SU-DHL-6 (cell line): Measurements from ENCODE around the gene COL27A1.

ENCODE experiments used
- H2AFZ ChIP-seq: fragments of 200-600 bp; sonication (generic); 2 replicates; pipeline ENCODE4 v1.6.1; 2014; ENCODE audit warnings: low read depth, mild to moderate bottlenecking, moderate library complexity, mixed read lengths, antibody characterized with exemption, low read length; ENCODE audit not compliant: severe bottlenecking
- H3F3A ChIP-seq: fragments of 200-600 bp; shearing (Covaris generic); 2 replicates; pipeline ENCODE4 v1.6.0; 2016; ENCODE audit warnings: antibody characterized with exemption, mild to moderate bottlenecking; ENCODE audit not compliant: insufficient read depth
- H3K27ac ChIP-seq: fragments of 200-600 bp; sonication (generic); 2 replicates; pipeline ENCODE4 v1.5.1; 2016; ENCODE audit warnings: low read depth, mild to moderate bottlenecking, low read length, moderate library complexity, mixed read lengths
- H3K27me3 ChIP-seq: fragments of 200-600 bp; sonication (generic), shearing (Covaris generic); 2 replicates; pipeline ENCODE4 v1.6.0; 2014; ENCODE audit warnings: mild to moderate bottlenecking, low read length
- H3K36me3 ChIP-seq: fragments of 200-600 bp; sonication (generic); 2 replicates; pipeline ENCODE4 v1.6.1; 2014; ENCODE audit warnings: mild to moderate bottlenecking, low read length, mixed read lengths
- H3K4me2 ChIP-seq: fragments of 300-600, 200-600 bp; shearing (Covaris generic), sonication (generic); 2 replicates; pipeline ENCODE4 v1.6.0; 2014; ENCODE audit warnings: low read length, low read depth, mild to moderate bottlenecking; ENCODE audit not compliant: poor library complexity, severe bottlenecking
- H3K4me3 ChIP-seq: fragments of 200-600 bp; sonication (generic); 2 replicates; pipeline ENCODE4 v1.5.1; 2014; ENCODE audit warnings: antibody characterized with exemption, low read length, mild to moderate bottlenecking, mixed read lengths; ENCODE audit not compliant: insufficient read depth, poor library complexity, severe bottlenecking
- H3K79me2 ChIP-seq: fragments of 200-600 bp; sonication (generic); 2 replicates; pipeline ENCODE4 v1.6.1; 2014; ENCODE audit warnings: mild to moderate bottlenecking, low read length, moderate library complexity; ENCODE audit not compliant: insufficient read depth
- H3K9ac ChIP-seq: fragments of 200-600 bp; sonication (generic); 2 replicates; pipeline ENCODE4 v1.7.0; 2014; ENCODE audit warnings: mild to moderate bottlenecking, low read length
- H3K9me2 ChIP-seq: fragments of 200-600 bp; sonication (generic); replicated peaks from 2 replicates; pipeline ENCODE4 v1.6.1; 2014; ENCODE audit warnings: low read length; ENCODE audit not compliant: insufficient read depth
- H3K9me3 ChIP-seq: fragments of 200-600 bp; sonication (generic); 2 replicates; pipeline ENCODE4 v1.6.1; 2014; ENCODE audit warnings: low read length, mixed read lengths; ENCODE audit not compliant: insufficient read depth
- H4K20me1 ChIP-seq: fragments of 200-600 bp; sonication (generic); 2 replicates; pipeline ENCODE4 v1.6.1; 2014; ENCODE audit warnings: low read depth, mild to moderate bottlenecking, antibody characterized with exemption, low read length, moderate library complexity, mixed read lengths
- CTCF ChIP-seq: fragments of 200-600 bp; sonication (generic); IDR thresholded peaks from one replicate; pipeline ENCODE4 v1.5.1; 2017; ENCODE audit warnings: antibody characterized with exemption, mild to moderate bottlenecking, low read length, moderate library complexity; ENCODE audit not compliant: insufficient read depth, poor library complexity, severe bottlenecking
- EZH2phosphoT487 ChIP-seq: fragments of 200-600 bp; sonication (generic), shearing (Covaris generic); conservative IDR thresholded peaks from 2 replicates; pipeline ENCODE4 v1.6.1; 2018; ENCODE audit warnings: mild to moderate bottlenecking, antibody characterized with exemption, low read length, moderate library complexity, mixed read lengths

Gene COL27A1

DNA sequence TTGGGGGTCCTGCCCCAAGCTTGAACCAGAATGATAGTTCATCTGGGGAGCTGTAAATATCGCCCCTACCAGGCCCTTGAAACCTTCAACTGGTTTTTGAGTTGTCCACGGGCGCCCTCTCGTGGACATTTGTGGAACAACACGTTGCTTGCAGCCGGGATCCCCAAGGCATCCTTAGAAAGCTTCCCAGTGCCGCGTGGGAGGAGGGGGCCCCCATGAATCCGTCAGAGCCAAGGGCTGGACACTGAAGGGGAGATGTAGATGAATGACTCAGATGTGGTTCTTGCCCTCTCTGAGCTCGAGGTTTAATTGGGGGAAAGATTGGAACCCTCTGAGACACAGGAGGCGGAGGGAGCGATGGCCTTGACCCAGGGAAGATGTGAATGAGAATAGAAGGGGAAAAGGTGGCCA, 135.7 kb downstream of the COL27A1 start:
- Histone ChIP-seq H3K4me2 (no peak overlapping the region), H3K9me3 (peaks cover 9% of the 10 kb centered on the region; the same call in 1 of the 2 replicates), H2AFZ (no peak overlapping the region), H3K79me2 (no peaks in the 10 kb centered on the region), H3K9ac (no peak overlapping the region), H4K20me1 (no peaks in the 10 kb centered on the region), H3K9me2 (no peaks in the 10 kb centered on the region), H3K4me3 (no peak overlapping the region), H3F3A (no peaks in the 10 kb centered on the region), H3K27me3 (no peaks in the 10 kb centered on the region), H3K36me3 (no peaks in the 10 kb centered on the region), H3K27ac (no peak overlapping the region)
- peak; percentile 75 for TF ChIP-seq CTCF
- TF ChIP-seq EZH2phosphoT487 = no peak

DNA sequence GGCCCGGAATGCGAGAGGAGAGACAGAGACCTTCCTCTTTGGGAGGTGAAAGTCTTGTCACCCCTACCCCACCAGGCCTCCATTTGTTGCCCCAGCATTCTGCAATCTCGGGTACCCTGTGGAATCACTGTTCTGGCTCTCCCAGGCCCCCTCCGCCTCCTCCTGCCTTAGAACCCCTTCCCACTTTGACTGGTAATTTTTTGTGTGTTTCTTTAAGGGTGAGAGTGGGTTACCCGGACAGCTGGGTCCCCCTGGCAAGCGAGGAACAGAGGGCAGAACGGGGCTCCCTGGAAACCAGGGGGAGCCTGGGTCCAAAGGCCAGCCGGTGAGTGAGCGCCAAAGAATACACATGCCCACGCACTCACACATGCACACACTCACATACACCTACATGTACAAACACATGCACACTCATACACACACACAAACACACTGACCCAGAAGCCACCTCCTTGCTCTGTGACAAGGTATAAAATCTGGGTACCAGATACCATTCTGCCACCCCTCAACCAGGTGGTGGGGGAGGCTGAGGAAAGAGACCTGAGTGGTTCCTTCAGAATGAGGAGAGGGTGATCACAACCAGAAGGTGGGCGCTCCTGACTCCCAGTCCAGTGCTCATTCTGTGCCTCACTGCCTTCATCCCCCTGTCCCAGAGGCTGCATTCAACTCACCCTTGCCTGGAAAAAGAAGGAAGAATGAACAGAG, 136.7 kb downstream of the COL27A1 start:
- Histone ChIP-seq H3F3A (no peaks in the 10 kb centered on the region), H3K4me2 (no peak overlapping the region), H4K20me1 (no peaks in the 10 kb centered on the region), H3K27ac (no peak overlapping the region), H3K4me3 (no peak overlapping the region), H3K27me3 (no peaks in the 10 kb centered on the region), H3K36me3 (no peaks in the 10 kb centered on the region), H3K79me2 (no peaks in the 10 kb centered on the region), H3K9me3 (peaks cover 9% of the 10 kb centered on the region; the same call in 1 of the 2 replicates), H2AFZ (no peak overlapping the region), H3K9me2 (no peaks in the 10 kb centered on the region), H3K9ac (no peak overlapping the region)
- TF ChIP-seq EZH2phosphoT487 (no peak), CTCF (no peak)

DNA sequence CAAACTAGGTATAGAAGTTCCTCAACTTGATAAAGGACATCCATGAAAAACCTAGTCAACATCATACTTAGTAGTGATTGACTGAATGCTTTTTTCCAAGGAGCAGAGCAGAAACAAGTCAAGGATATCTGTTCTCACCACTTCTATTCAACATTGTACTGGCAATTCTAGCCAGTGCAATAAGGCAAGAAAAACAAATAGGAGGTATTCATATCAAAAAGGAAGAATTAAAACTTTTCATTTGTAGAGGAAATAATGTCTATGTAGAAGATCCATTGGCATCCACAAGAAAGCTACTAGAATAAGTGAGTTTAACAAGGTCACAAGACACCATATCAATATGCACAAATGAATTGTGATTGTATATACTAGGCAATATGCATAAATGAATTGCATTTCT, 139.3 kb downstream of the COL27A1 start:
- no peak overlapping the region for H3K9ac ChIP-seq
- no peak overlapping the region for H3K27ac ChIP-seq
- H3K4me3 ChIP-seq = no peak overlapping the region
- no peaks in the 10 kb centered on the region for H3K79me2 ChIP-seq
- H3K9me3 ChIP-seq = peaks cover 9% of the 10 kb centered on the region; the same call in 1 of the 2 replicates
- H3K4me2 ChIP-seq = no peak overlapping the region
- no peak overlapping the region for H2AFZ ChIP-seq
- no peaks in the 10 kb centered on the region for H3K36me3 ChIP-seq
- H3F3A ChIP-seq = no peaks in the 10 kb centered on the region
- no peaks in the 10 kb centered on the region for H4K20me1 ChIP-seq
- H3K9me2 ChIP-seq = no peaks in the 10 kb centered on the region
- no peaks in the 10 kb centered on the region for H3K27me3 ChIP-seq
- TF ChIP-seq EZH2phosphoT487 (no peak), CTCF (no peak)
